Vagina (tissue), 2 donors: ENCODE measurements around the gene ITGA4. TPM values are rescaled to one million over a fixed set of nuclear protein-coding genes. Genes with fewer than 3 reads are reported as not detected.

Experiments
- DNase-seq, 2 donors: peaks; one replicate each; pipeline ENCODE4 v3.0.0-alpha.2; 2017; ENCODE audit errors: extremely low spot score in 2 of 2
- H3K27ac ChIP-seq: fragments of 200-600 bp; sonication (generic); one replicate; pipeline ENCODE4 v1.5.1; 2019
- H3K27me3 ChIP-seq: fragments of 200-600 bp; sonication (generic); one replicate; pipeline ENCODE4 v1.5.1; 2019
- H3K36me3 ChIP-seq, 2 donors: fragments of 200-600 bp; sonication (generic); one replicate each; pipeline ENCODE4 v1.5.1; 2017 to 2019
- H3K4me1 ChIP-seq: fragments of 200-600 bp; sonication (generic); one replicate; pipeline ENCODE4 v1.5.1; 2019
- H3K4me3 ChIP-seq, 2 donors: fragments of 200-600 bp; sonication (generic); 1 replicate in 1 of 2; 2 replicates in 1 of 2; pipeline ENCODE4 v1.5.1; 2016 to 2019
- H3K9me3 ChIP-seq: fragments of 200-600 bp; sonication (generic); one replicate; pipeline ENCODE4 v1.5.1; 2019
- CTCF ChIP-seq, 3 experiments: fragments of 450-650 bp in 2 of 3; fragments of 200-600 bp in 1 of 3; sonication (generic) in 1 of 3; IDR thresholded peaks; one replicate each; pipeline ENCODE4 v1.5.1; 2017 to 2019; ENCODE audit warnings: antibody characterized with exemption in 3 of 3, mild to moderate bottlenecking in 2 of 3, moderate library complexity in 2 of 3
- POLR2A ChIP-seq, 2 donors: fragments of 450-650 bp; IDR thresholded peaks; one replicate each; pipeline ENCODE4 v1.6.1; 2017; ENCODE audit warnings: antibody characterized with exemption in 2 of 2, mild to moderate bottlenecking in 2 of 2, moderate library complexity in 2 of 2
- POLR2AphosphoS5 ChIP-seq, 2 donors: sonication (generic); formaldehyde crosslinking; IDR thresholded peaks; one replicate each; pipeline ENCODE4 v1.9.0; 2017; ENCODE audit warnings: antibody characterized with exemption in 2 of 2, mild to moderate bottlenecking in 2 of 2, low read depth in 1 of 2; ENCODE audit not compliant: insufficient read depth in 1 of 2
- intact Hi-C: fragments of 100-400 bp; cut with DNase I; formaldehyde crosslinking; loops from one replicate; pipeline ENCODE4 v1.15.1; 2023
- total RNA-seq: library from RNA; depleted of rRNA; stranded (reverse); fragments of >200 nt; gene quantifications from one replicate; pipeline ENCODE4 v1.2.3, GENCODE V29; 2016

ITGA4 gene
- total RNA-seq, 1 donor from 2014 or later: 4.9 TPM

GRCh38 chr2:181483876-181484275, 26.7 kb downstream of the ITGA4 start:
- intact Hi-C loops: no loop called here
- Histone ChIP-seq H3K9me3 (no peaks in the 10 kb centered on the region), H3K4me1 (no peaks in the 10 kb centered on the region), H3K27me3 (no peaks in the 10 kb centered on the region), H3K27ac (no peak overlapping the region), H3K36me3 (no peaks in the 10 kb centered on the region), H3K4me3 (no peak overlapping the region)
- no peak for TF ChIP-seq CTCF (IDR thresholded peaks at IDR 0.05)
- no peak for TF ChIP-seq POLR2AphosphoS5 (IDR thresholded peaks at IDR 0.05; ENCODE audit: insufficient read depth in 1 of 2, low read depth in 1 of 2)
- TF ChIP-seq POLR2A (IDR thresholded peaks at IDR 0.05): no peak
- DNase-seq: no peak

- Histone ChIP-seq H3K27ac (no peak overlapping the region), H3K9me3 (no peaks in the 10 kb centered on the region), H3K4me3 (no peak overlapping the region), H3K27me3 (no peaks in the 10 kb centered on the region), H3K4me1 (no peaks in the 10 kb centered on the region), H3K36me3 (no peaks in the 10 kb centered on the region)
- DNase-seq: no peak
- intact Hi-C loops: no loop called here
- TF ChIP-seq POLR2AphosphoS5 (IDR thresholded peaks at IDR 0.05; ENCODE audit: insufficient read depth in 1 of 2, low read depth in 1 of 2) (no peak), POLR2A (IDR thresholded peaks at IDR 0.05) (no peak), CTCF (IDR thresholded peaks at IDR 0.05) (no peak)
These were observed 27.9 kb downstream of the ITGA4 start for GRCh38 chr2:181484851-181485637.

GRCh38 chr2:181485638-181485946, 28.4 kb downstream of the ITGA4 start:
- Histone ChIP-seq H3K27me3 (no peaks in the 10 kb centered on the region), H3K27ac (no peak overlapping the region), H3K4me3 (no peak overlapping the region), H3K9me3 (no peaks in the 10 kb centered on the region), H3K4me1 (no peaks in the 10 kb centered on the region), H3K36me3 (no peaks in the 10 kb centered on the region)
- DNase-seq: no peak
- no peak for TF ChIP-seq CTCF (IDR thresholded peaks at IDR 0.05)
- no peak for TF ChIP-seq POLR2AphosphoS5 (IDR thresholded peaks at IDR 0.05; ENCODE audit: insufficient read depth in 1 of 2, low read depth in 1 of 2)
- TF ChIP-seq POLR2A (IDR thresholded peaks at IDR 0.05): no peak
- intact Hi-C loops: no loop called here

GRCh38 chr2:181499231-181499630, 42.0 kb downstream of the ITGA4 start:
- H3K4me1 ChIP-seq: no peaks in the 10 kb centered on the region
- DNase-seq: no peak
- H3K36me3 ChIP-seq: no peaks in the 10 kb centered on the region
- TF ChIP-seq POLR2A (IDR thresholded peaks at IDR 0.05) (no peak), POLR2AphosphoS5 (IDR thresholded peaks at IDR 0.05; ENCODE audit: insufficient read depth in 1 of 2, low read depth in 1 of 2) (no peak), CTCF (IDR thresholded peaks at IDR 0.05) (no peak)
- no peaks in the 10 kb centered on the region for H3K9me3 ChIP-seq
- no peaks in the 10 kb centered on the region for H3K27me3 ChIP-seq
- no peak overlapping the region for H3K4me3 ChIP-seq
- H3K27ac ChIP-seq: no peak overlapping the region
- intact Hi-C loops: no loop called here

GRCh38 chr2:181500201-181500600, 43.0 kb downstream of the ITGA4 start:
- Histone ChIP-seq H3K36me3 (no peaks in the 10 kb centered on the region), H3K4me1 (no peaks in the 10 kb centered on the region), H3K9me3 (no peaks in the 10 kb centered on the region), H3K27me3 (no peaks in the 10 kb centered on the region), H3K4me3 (no peak overlapping the region), H3K27ac (no peak overlapping the region)
- intact Hi-C loops: no loop called here
- DNase-seq: no peak
- TF ChIP-seq CTCF (IDR thresholded peaks at IDR 0.05): no peak
- no peak for TF ChIP-seq POLR2A (IDR thresholded peaks at IDR 0.05)
- no peak for TF ChIP-seq POLR2AphosphoS5 (IDR thresholded peaks at IDR 0.05; ENCODE audit: insufficient read depth in 1 of 2, low read depth in 1 of 2)
